H4 (cell line): ENCODE results near the gene STPG1. TPM values are rescaled to one million over a fixed set of nuclear protein-coding genes. Genes with fewer than 3 reads are reported as not detected.

Source experiments
- DNase-seq: peaks from one replicate; pipeline ENCODE4 v3.0.0-alpha.2; 2015; ENCODE audit warnings: low spot score
- total RNA-seq: library from RNA; depleted of rRNA; stranded (reverse); fragments of >200 nt; shearing (Covaris generic); gene quantifications from 2 replicates; pipeline ENCODE4 v1.2.3, GENCODE V29; 2014

The STPG1 gene
- total RNA-seq, 1 experiment from 2014 or later: 1.9 TPM

GRCh38 chr1:24392982-24393650, 20.5 kb downstream of the STPG1 start:
- DNase-seq: no peak

- DNase-seq: no peak
Measured at GRCh38 chr1:24392604-24392946, 21.0 kb downstream of the STPG1 start.

- DNase-seq: peak; percentile 63
Measured at GRCh38 chr1:24391882-24392603, 21.5 kb downstream of the STPG1 start.

GRCh38 chr1:24390924-24391782, 22.4 kb downstream of the STPG1 start:
- DNase-seq: peak; percentile 83

- no peak for DNase-seq
Measured at GRCh38 chr1:24389231-24389678, 24.3 kb downstream of the STPG1 start.

GRCh38 chr1:24388331-24388885, 25.2 kb downstream of the STPG1 start:
- DNase-seq: no peak

GRCh38 chr1:24387636-24388175, 25.9 kb downstream of the STPG1 start:
- no peak for DNase-seq

- DNase-seq: no peak
Measured at GRCh38 chr1:24386931-24387330, 26.7 kb downstream of the STPG1 start.

GRCh38 chr1:24386241-24386640, 27.3 kb downstream of the STPG1 start:
- DNase-seq: no peak

- DNase-seq: peak; percentile 60
Measured at GRCh38 chr1:24385160-24385940, 28.2 kb downstream of the STPG1 start.

- DNase-seq: peak; percentile 58
Measured at GRCh38 chr1:24384251-24385090, 29.1 kb downstream of the STPG1 start.

GRCh38 chr1:24383381-24383940, 30.1 kb downstream of the STPG1 start:
- DNase-seq: no peak

- DNase-seq: no peak
Measured at GRCh38 chr1:24382165-24382577, 31.4 kb downstream of the STPG1 start.

GRCh38 chr1:24381256-24381655, 32.3 kb downstream of the STPG1 start:
- no peak for DNase-seq

GRCh38 chr1:24380508-24380907, 33.1 kb downstream of the STPG1 start:
- DNase-seq: no peak

- DNase-seq: no peak
Measured at GRCh38 chr1:24379733-24380315, 33.8 kb downstream of the STPG1 start.

GRCh38 chr1:24374891-24375786, 38.4 kb downstream of the STPG1 start:
- DNase-seq: no peak

- no peak for DNase-seq
Measured at GRCh38 chr1:24373710-24374109, 39.9 kb downstream of the STPG1 start.
